AG09309 (cell line): Measurements from ENCODE around the gene LAX1.
"Not testable (repeated sequence)": the region's sequence is repeated elsewhere in the genome, so short reads cannot be mapped to it uniquely, and the experiment has no call there.

Experiments used
- DNase-seq: peaks from one replicate; pipeline ENCODE4 v3.0.0-alpha.2; 2010; ENCODE audit warnings: low read depth
- H3K4me3 ChIP-seq: 2 replicates; pipeline ENCODE4 v1.5.1; 2011; ENCODE audit warnings: mild to moderate bottlenecking, low read depth, low read length, moderate library complexity; ENCODE audit not compliant: control insufficient read depth
- CTCF ChIP-seq: IDR thresholded peaks from 2 replicates; pipeline ENCODE4 v1.5.1; 2011; ENCODE audit warnings: mild to moderate bottlenecking, low read depth, low read length, inconsistent platforms; ENCODE audit not compliant: insufficient read depth, control insufficient read depth; ENCODE audit errors: missing control alignments

LAX1 gene

GRCh38 chr1:203778789-203779188, 13.8 kb downstream of the LAX1 start:
- H3K4me3 ChIP-seq: no peak overlapping the region
- no peak for TF ChIP-seq CTCF
- DNase-seq: no peak

GRCh38 chr1:203781962-203782361, 17.0 kb downstream of the LAX1 start:
- DNase-seq: no peak
- TF ChIP-seq CTCF: no peak
- H3K4me3 ChIP-seq: no peak overlapping the region

- no peak for DNase-seq
- H3K4me3 ChIP-seq: no peak overlapping the region
- no peak for TF ChIP-seq CTCF
Observed at GRCh38 chr1:203789966-203790365, 25.0 kb downstream of the LAX1 start.

GRCh38 chr1:203791498-203791897, 26.5 kb downstream of the LAX1 start:
- no peak for DNase-seq
- TF ChIP-seq CTCF: no peak
- no peak overlapping the region for H3K4me3 ChIP-seq

- H3K4me3 ChIP-seq: no peak overlapping the region
- DNase-seq: no peak
- no peak for TF ChIP-seq CTCF
Observed at GRCh38 chr1:203792486-203792885, 27.5 kb downstream of the LAX1 start.

- not testable (repeated sequence) for H3K4me3 ChIP-seq
Observed at GRCh38 chr1:203793561-203793960, 28.6 kb downstream of the LAX1 start.

GRCh38 chr1:203794764-203795440, 29.9 kb downstream of the LAX1 start:
- TF ChIP-seq CTCF: no peak
- no peak for DNase-seq
- H3K4me3 ChIP-seq: peak overlapping the region; percentile 74

More at GRCh38 chr1:203793561-203793960, 28.6 kb downstream of the LAX1 start:
- DNase-seq: not testable (repeated sequence)
